Breast epithelium (tissue), 3 donors: ENCODE results near the gene CDO1.

ENCODE experiments used
- POLR2A ChIP-seq: fragments of 450-650 bp; IDR thresholded peaks from one replicate; pipeline ENCODE4 v1.6.1; 2016; ENCODE audit warnings: antibody characterized with exemption, mild to moderate bottlenecking, moderate library complexity
- POLR2AphosphoS5 ChIP-seq, 3 donors: sonication (generic); formaldehyde crosslinking; IDR thresholded peaks; one replicate each; pipeline ENCODE4 v1.6.1; 2017; ENCODE audit warnings: antibody characterized with exemption in 3 of 3
- TF ChIP-seq, protein P1 (sequence below), 3 donors: fragments of 450-650 bp; IDR thresholded peaks; one replicate each; pipeline ENCODE4 v1.5.1; 2016 to 2017; ENCODE audit warnings: antibody characterized with exemption in 3 of 3, mild to moderate bottlenecking in 3 of 3, moderate library complexity in 3 of 3

DNA sequence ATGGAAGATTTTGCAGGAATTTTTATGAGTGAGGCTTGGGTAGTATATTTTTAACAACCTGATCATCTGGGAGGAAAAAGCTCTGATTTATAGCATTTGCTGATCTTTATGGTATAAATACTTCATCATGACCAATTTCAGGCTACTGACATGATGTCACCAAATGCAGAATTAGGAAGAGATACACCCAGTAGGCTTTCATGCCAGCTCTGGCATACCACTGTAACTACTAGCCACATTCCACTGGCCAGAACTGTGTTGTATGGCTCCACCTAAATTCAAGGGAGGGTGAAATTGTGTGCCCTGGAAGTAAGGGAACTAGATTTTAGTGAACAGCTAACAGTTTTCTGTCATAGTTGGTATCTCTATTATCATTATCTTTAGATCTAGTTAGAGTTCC is 42.9 kb upstream of the CDO1 start:
- TF ChIP-seq, protein P1, sequence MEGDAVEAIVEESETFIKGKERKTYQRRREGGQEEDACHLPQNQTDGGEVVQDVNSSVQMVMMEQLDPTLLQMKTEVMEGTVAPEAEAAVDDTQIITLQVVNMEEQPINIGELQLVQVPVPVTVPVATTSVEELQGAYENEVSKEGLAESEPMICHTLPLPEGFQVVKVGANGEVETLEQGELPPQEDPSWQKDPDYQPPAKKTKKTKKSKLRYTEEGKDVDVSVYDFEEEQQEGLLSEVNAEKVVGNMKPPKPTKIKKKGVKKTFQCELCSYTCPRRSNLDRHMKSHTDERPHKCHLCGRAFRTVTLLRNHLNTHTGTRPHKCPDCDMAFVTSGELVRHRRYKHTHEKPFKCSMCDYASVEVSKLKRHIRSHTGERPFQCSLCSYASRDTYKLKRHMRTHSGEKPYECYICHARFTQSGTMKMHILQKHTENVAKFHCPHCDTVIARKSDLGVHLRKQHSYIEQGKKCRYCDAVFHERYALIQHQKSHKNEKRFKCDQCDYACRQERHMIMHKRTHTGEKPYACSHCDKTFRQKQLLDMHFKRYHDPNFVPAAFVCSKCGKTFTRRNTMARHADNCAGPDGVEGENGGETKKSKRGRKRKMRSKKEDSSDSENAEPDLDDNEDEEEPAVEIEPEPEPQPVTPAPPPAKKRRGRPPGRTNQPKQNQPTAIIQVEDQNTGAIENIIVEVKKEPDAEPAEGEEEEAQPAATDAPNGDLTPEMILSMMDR (IDR thresholded peaks at IDR 0.05): no peak
- TF ChIP-seq POLR2A (no peak), POLR2AphosphoS5 (IDR thresholded peaks at IDR 0.05) (no peak)
